Mucosa of stomach (tissue), 1 donor: Measurements from ENCODE around the gene ARHGAP42.

Source experiments
- H3K27me3 ChIP-seq: one replicate; pipeline ENCODE4 v1.7.0; 2013; ENCODE audit warnings: mild to moderate bottlenecking, low read length; ENCODE audit not compliant: control insufficient read depth, insufficient read depth
- H3K36me3 ChIP-seq: one replicate; pipeline ENCODE4 v1.7.0; 2013; ENCODE audit warnings: low read length; ENCODE audit not compliant: control insufficient read depth, insufficient read depth
- H3K4me1 ChIP-seq: one replicate; pipeline ENCODE4 v1.7.0; 2013; ENCODE audit warnings: mild to moderate bottlenecking, low read length; ENCODE audit not compliant: control insufficient read depth, insufficient read depth
- H3K4me3 ChIP-seq: one replicate; pipeline ENCODE4 v1.7.0; 2013; ENCODE audit warnings: low read length
- H3K9ac ChIP-seq: one replicate; pipeline ENCODE4 v1.7.0; 2013; ENCODE audit warnings: mild to moderate bottlenecking, low read length, moderate library complexity
- H3K9me3 ChIP-seq: one replicate; pipeline ENCODE4 v1.7.0; 2013; ENCODE audit warnings: mild to moderate bottlenecking, low read length, moderate library complexity; ENCODE audit not compliant: control insufficient read depth
- donor health status: Pancreatic carcinoma.

Gene ARHGAP42

DNA sequence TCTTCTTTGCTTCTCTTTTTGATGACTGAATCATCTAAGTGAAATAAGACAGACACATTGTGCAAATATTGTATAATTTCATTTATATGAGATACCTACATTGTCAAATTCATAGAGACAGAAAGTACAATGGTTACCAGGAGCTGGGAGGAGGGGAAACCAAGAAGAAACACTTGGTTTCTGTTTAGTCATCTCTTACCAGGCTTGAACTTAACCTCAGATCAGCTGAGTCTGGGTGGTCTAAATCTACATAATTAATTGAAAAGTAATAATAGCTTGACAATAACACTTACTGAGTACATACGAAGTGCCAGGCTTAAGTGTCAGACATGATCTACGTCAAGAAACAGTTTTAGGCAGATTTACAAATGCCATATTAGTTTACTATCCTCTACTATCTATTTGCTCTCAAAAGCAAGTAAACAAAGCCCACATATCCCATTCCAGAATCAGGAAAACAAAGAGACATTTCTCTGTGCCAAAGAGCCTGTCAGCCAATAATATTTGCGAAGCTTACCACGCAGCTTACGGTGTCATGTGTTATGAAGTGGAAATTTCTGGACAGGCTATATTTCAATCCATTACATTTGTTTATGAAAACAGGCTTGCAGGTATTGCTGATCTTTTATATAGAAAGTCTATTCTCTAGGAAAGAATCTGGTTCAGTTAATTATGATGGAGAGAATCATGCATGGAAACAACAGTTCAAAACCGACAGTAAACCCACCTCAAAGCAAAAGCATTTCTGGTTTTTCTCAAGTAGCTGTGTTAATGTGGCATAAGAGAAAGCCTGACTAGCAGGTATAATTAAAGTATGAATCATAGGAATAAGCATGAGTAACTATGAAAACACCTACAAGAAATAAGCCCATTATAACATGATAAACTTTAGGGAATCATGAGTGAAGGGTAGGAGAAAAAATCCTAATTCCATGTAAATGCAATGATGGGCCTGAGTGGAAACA lies 2.7 kb upstream of the ARHGAP42 start:
- Histone ChIP-seq H3K4me3 (no peak overlapping the region), H3K27me3 (no peaks in the 10 kb centered on the region), H3K36me3 (no peaks in the 10 kb centered on the region), H3K4me1 (peaks cover 51% of the 10 kb centered on the region), H3K9ac (peak overlapping the region; percentile 32), H3K9me3 (no peaks in the 10 kb centered on the region)

DNA sequence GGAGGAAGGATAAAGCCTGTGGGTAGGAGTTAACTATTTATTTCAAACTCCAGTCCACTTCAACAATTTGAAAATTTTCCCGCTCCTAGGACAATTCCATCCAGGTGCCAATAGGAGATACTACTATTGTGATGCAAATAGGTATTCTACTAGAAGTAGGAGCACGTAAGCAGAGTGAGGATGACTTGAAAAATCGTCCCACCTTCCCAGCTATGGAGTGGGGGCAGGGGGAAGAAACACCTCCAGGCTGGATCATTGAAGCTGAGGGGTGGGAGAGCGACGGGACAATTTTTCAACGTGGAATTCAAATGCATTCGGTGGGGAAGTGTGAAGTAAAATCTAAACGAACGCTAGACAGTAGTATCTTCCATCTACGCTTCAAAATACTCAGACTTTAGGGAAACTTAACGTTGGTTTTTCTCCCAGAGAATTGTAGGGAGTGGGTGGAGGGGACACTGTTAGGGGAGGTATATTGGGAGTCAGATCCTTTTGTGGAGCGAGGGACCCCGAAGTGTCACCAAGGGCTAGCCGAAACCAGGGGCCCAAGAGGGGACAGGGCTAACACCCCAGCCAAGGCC lies 523 bp upstream of the ARHGAP42 start:
- Histone ChIP-seq H3K9me3 (no peaks in the 10 kb centered on the region), H3K4me1 (peaks cover 47% of the 10 kb centered on the region), H3K27me3 (no peaks in the 10 kb centered on the region), H3K36me3 (no peaks in the 10 kb centered on the region), H3K9ac (peak overlapping the region; percentile 95), H3K4me3 (peak overlapping the region; percentile 47)

DNA sequence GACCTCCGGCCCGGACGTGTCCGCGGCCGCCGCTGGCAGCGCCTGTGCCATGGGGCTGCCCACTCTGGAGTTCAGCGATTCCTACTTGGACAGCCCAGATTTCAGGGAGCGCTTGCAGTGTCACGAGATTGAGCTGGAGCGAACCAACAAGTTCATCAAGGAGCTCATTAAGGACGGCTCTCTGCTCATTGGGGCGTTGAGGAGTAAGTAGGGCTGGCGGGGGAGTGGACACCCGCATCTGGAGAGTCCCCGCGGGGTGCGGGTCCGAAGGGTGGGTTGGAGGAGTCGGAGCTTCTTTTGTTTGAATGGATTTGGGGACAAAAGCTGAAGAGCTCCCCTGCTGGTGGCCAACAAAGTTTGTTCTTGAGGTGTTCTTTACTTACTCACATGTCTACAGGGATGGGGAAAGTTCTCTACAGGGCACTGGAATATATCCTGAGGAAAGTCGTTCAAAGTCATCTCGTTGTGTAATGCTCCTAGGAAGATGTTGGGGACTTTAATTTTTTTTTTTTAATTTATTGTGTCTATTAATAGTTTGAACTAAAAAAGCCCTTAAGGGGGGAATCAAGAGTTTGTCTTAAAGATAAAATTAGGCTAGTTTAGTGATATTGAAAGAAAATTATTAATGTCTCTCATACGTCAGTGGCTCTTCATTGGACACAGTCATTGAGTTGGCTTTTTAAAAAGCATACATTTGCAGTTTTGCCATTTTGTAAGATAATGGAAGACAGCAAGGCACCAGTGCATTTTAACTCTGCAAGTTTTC lies 725 bp downstream of the ARHGAP42 start:
- Histone ChIP-seq H3K27me3 (no peaks in the 10 kb centered on the region), H3K36me3 (no peaks in the 10 kb centered on the region), H3K9me3 (no peaks in the 10 kb centered on the region), H3K4me3 (peak overlapping the region; percentile 82), H3K4me1 (peaks cover 42% of the 10 kb centered on the region), H3K9ac (peak overlapping the region; percentile 95)

DNA sequence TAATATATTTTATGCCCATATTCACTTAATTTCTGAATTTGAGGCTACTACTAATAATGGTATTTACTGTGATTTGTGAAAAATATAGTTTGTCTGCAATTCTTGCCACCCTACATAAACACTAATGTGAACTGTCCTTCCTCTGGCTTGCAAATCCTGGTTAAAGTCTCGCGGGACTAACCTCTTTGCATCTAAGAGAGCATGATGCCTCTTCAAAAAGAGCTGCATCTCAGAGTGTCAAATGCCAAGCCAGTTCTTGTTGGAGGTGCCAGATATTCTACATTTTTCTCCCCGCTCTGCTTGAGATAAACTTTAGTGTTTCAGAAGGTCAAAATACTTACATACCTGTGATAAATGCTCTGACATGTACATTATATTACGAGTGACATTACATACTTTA lies 2.1 kb downstream of the ARHGAP42 start:
- H3K36me3 ChIP-seq: no peaks in the 10 kb centered on the region
- no peaks in the 10 kb centered on the region for H3K9me3 ChIP-seq
- H3K4me3 ChIP-seq: no peak overlapping the region
- peaks cover 34% of the 10 kb centered on the region for H3K4me1 ChIP-seq
- peak overlapping the region; percentile 95 for H3K9ac ChIP-seq
- H3K27me3 ChIP-seq: no peaks in the 10 kb centered on the region

DNA sequence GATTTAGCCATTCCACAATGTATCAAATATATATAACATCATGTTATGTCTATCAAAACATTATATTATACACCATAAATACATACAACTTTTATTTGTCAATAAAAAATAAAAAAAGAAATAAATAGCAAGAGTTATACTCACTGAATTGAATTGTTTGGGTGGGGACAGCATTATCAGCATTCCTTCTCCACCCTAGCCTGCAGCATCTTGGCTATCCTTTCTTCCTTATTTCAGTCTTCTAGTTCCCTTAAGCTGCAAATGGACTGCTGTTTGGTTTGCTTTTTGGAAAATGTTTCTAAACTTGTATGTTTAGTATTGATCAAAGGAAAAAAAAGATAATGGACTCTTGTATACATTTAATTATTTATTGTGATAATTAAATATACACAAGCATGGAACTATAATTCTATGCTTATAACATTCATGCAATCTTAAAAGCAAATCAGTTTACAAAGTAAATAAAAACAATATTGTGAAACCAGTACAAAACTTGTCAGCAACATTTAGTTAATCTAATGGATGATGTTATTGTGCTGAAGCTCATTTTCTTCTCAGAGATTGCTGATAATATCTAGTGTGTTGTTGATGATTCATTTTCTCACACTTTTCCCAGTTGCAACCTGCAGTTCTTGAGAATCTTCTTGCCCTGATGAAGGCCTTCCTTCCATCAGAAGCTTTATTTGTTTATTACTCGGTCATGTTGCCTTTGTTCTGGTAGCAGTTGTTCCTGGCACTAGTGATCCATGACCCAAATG lies 5.0 kb downstream of the ARHGAP42 start:
- no peaks in the 10 kb centered on the region for H3K9me3 ChIP-seq
- peaks cover 12% of the 10 kb centered on the region for H3K4me1 ChIP-seq
- H3K4me3 ChIP-seq: no peak overlapping the region
- H3K36me3 ChIP-seq: no peaks in the 10 kb centered on the region
- no peak overlapping the region for H3K9ac ChIP-seq
- H3K27me3 ChIP-seq: no peaks in the 10 kb centered on the region

DNA sequence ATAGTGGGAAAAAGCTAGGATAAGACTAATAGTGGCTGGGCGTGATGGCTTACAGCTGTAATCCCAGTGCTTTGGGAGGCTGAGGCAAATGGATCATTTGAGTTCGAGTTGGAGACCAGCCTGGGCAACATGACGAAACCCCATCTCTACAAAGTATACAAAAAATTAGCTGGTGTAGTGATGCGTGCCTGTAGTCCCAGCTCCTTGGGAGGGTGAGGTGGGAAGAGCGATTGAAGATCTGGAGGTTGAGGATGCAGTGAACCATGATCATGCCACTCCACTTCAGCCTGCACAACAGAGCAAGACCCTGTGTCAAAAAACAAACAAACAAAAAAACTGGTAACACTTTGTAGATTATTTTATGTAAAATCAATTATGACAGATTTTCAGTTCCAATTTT lies 8.8 kb downstream of the ARHGAP42 start:
- H3K9ac ChIP-seq: no peak overlapping the region
- H3K9me3 ChIP-seq: no peaks in the 10 kb centered on the region

DNA sequence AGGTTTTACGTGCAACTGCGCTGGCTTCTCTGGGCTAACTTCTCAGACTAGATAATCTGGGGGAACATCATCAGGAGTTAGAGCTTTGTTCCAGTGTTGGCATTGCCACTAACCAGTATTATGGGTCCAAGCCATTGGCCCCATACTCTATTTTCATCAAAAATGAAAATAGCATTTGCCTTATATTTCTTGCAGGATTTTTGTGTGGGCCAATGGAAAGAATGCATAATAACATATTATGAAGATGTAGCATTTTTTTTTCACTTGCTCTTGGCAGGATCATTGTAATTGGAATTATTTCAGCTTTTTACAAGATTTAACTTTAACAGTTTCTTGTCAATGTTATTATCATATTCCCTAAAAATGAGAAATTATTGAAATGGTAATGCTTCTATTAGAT lies 16.1 kb downstream of the ARHGAP42 start:
- H3K4me3 ChIP-seq: no peak overlapping the region
- H3K9me3 ChIP-seq: no peaks in the 10 kb centered on the region
- no peak overlapping the region for H3K9ac ChIP-seq
- H3K36me3 ChIP-seq: peaks cover 7% of the 10 kb centered on the region
- H3K27me3 ChIP-seq: no peaks in the 10 kb centered on the region
- peaks cover 3% of the 10 kb centered on the region for H3K4me1 ChIP-seq

More for the DNA sequence above, 8.8 kb downstream of the ARHGAP42 start:
- Histone ChIP-seq H3K4me3 (no peak overlapping the region), H3K27me3 (no peaks in the 10 kb centered on the region), H3K4me1 (no peaks in the 10 kb centered on the region), H3K36me3 (peaks cover under 1% of the 10 kb centered on the region)

DNA sequence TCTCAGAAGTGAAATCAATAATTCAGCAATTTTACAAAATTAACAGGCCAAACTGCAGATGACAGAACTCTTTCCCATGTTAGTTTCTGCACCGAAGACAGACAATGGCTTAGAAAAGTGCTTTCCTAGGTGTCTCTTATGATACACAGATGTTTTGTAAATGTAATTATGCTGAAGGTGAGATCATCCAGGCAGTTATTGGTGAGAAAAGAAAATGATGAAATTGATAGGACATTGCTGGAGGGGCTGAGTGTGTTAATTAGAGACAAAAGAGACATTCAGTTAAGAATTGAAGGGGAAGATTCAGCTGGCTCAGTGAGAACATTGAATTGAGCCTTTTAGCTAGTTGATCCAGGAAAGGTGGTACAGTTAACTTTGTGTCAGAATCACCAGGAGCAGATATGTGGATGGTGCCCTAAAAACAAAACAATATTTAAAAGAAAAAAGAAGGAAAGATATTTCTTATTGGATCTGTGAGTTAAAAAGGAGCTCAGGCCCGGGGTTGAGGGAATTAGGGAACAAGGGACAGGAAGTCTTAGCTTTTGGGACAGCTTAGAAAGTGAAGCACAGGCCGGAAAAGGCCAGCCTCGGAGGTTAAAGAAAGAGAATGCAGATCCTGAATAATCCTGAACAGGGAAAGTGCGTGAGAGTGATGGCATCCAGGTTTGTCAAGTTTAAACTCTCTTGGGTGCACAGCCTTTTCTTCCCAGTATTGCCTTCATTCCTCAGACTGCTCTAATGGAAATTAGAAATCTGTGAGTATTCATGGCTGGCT lies 16.9 kb downstream of the ARHGAP42 start:
- no peak overlapping the region for H3K4me3 ChIP-seq
- H3K9me3 ChIP-seq: no peaks in the 10 kb centered on the region
- H3K27me3 ChIP-seq: no peaks in the 10 kb centered on the region
- no peak overlapping the region for H3K9ac ChIP-seq
- H3K36me3 ChIP-seq: peaks cover 7% of the 10 kb centered on the region
- H3K4me1 ChIP-seq: peaks cover 3% of the 10 kb centered on the region

DNA sequence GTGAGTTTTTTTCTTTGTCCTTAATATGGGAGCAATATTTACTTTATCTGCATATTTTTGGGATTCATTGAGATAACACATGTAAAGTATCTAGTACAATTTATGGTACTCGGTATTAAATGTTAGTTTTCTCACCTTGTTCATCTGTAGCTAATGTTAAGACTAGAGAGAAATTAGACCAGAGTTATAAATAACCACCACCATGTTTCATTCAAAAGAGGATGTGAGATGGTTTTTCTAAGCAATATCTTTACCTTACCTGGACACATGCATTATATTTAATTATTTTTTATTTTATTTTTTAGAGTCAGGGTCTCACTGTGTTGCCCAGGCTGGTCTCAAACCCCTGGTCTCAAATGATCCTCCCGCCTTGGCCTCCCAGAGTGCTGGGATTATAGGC lies 18.4 kb downstream of the ARHGAP42 start:
- Histone ChIP-seq H3K4me1 (peaks cover 3% of the 10 kb centered on the region), H3K36me3 (peaks cover 7% of the 10 kb centered on the region), H3K9ac (no peak overlapping the region), H3K4me3 (no peak overlapping the region), H3K9me3 (no peaks in the 10 kb centered on the region), H3K27me3 (no peaks in the 10 kb centered on the region)

DNA sequence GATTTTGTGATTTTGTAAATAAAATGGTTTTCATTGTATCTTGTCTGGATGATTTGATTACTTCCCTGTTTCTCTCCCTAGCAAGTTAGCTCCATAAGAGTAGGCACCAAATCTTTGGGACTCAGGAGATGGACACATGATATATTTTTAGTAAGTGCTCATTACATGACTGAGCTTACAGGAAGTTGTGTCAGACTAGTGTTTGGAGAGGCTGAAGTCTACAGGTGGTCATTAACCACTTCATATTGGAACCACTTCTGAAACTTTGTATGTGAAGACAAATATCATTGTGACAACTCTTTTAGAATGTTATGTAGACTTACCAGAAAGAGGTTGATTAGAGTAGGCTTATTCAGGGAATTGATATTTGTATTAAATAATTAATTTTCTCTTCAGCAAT lies 19.1 kb downstream of the ARHGAP42 start:
- H3K9ac ChIP-seq: no peak overlapping the region
- no peaks in the 10 kb centered on the region for H3K9me3 ChIP-seq
- H3K4me3 ChIP-seq: no peak overlapping the region

More for the DNA sequence above, 19.1 kb downstream of the ARHGAP42 start:
- Histone ChIP-seq H3K36me3 (peaks cover 5% of the 10 kb centered on the region), H3K4me1 (peaks cover 3% of the 10 kb centered on the region), H3K27me3 (no peaks in the 10 kb centered on the region)
